ENCODE data around the gene TMEM201. TPM values are rescaled to one million over a fixed set of nuclear protein-coding genes. Genes with fewer than 3 reads are reported as not detected.

Gene TMEM201
- total RNA-seq, 2 donors from 2014 or later, result 5.1 to 18.1 TPM

DNA sequence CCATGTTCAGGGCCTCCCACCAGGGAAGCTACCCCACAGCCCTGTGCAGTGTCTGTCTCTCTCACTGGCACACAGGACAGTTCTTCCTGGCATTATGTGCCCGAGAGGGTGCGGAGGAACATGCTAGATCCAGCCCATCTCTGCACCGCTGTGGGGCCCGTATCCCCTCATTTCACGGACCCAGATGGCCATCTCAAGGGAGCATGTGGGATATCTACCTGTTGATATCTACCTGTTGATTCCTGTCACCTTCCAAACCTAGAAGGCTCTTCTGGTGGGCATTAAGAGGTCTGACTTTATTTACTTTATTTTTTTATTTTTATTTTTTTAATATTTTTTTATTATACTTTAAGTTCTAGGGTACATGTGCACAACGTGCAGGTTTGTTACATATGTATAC lies 74.5 kb downstream of the TMEM201 start:
- intact Hi-C loops (cut with DNase I), result no loop called here
- Histone ChIP-seq H3K9me3 (no peaks in the 10 kb centered on the region), H3K27me3 (no peaks in the 10 kb centered on the region), H3K4me3 (no peak overlapping the region), H3K36me3 (no peaks in the 10 kb centered on the region), H3K9ac (ENCODE audit: low read depth in 2 of 2, low read length in 2 of 2) (no peak overlapping the region), H3K4me1 (no peaks in the 10 kb centered on the region), H3K27ac (no peak overlapping the region)
- DNase-seq, result no peak
- TF ChIP-seq CTCF (IDR thresholded peaks at IDR 0.05), result no peak

Other genes starting within 250 kb of the TMEM201 start
- gene SLC25A33, start 49.4 kb upstream of the TMEM201 start, total RNA-seq, result 1 to 10 TPM; 5.0 to 8.4 TPM
- gene PIK3CD, start 62.8 kb downstream of the TMEM201 start, total RNA-seq, result 1 to 10 TPM; 3.5 TPM
- gene CLSTN1, start 235.1 kb downstream of the TMEM201 start, total RNA-seq, result 100 to 1,000 TPM; 215 to 226 TPM